Osteocyte (in vitro differentiated cells): ENCODE measurements around the gene ZNF750. TPM values are rescaled to one million over a fixed set of nuclear protein-coding genes. Genes with fewer than 3 reads are reported as not detected.

ENCODE experiments used
- DNase-seq: peaks from one replicate; pipeline ENCODE4 v3.0.0; 2021; ENCODE audit warnings: mixed read lengths; ENCODE audit not compliant: unreplicated experiment; ENCODE audit errors: extremely low spot score
- H3K27ac Mint-ChIP-seq: one replicate; pipeline ENCODE4 v1.8.0; 2021; ENCODE audit warnings: mild to moderate bottlenecking, mixed read lengths; ENCODE audit not compliant: unreplicated experiment
- H3K27me3 Mint-ChIP-seq: one replicate; pipeline ENCODE4 v1.8.0; 2021; ENCODE audit warnings: mixed read lengths; ENCODE audit not compliant: unreplicated experiment
- H3K36me3 Mint-ChIP-seq: one replicate; pipeline ENCODE4 v1.8.0; 2021; ENCODE audit warnings: mixed read lengths; ENCODE audit not compliant: unreplicated experiment
- H3K4me1 Mint-ChIP-seq: one replicate; pipeline ENCODE4 v1.8.0; 2021; ENCODE audit warnings: mixed read lengths; ENCODE audit not compliant: unreplicated experiment
- H3K4me3 Mint-ChIP-seq: one replicate; pipeline ENCODE4 v1.8.0; 2021; ENCODE audit warnings: mild to moderate bottlenecking, moderate library complexity, mixed read lengths; ENCODE audit not compliant: unreplicated experiment
- H3K9me3 Mint-ChIP-seq: one replicate; pipeline ENCODE4 v1.8.0; 2021; ENCODE audit warnings: mixed read lengths; ENCODE audit not compliant: unreplicated experiment
- total RNA-seq: library from RNA; stranded (reverse); gene quantifications from 2 replicates; pipeline ENCODE4 v1.2.1, GENCODE V29; 2021
- TF ChIP-seq, protein P1 (sequence below): fragments of 200-600 bp; sonication (generic); IDR thresholded peaks from 2 replicates; pipeline ENCODE4 v1.5.0; 2021; ENCODE audit warnings: antibody characterized with exemption, mild to moderate bottlenecking, moderate library complexity

The ZNF750 gene
- total RNA-seq, 1 donor from 2014 or later, result not detected

DNA sequence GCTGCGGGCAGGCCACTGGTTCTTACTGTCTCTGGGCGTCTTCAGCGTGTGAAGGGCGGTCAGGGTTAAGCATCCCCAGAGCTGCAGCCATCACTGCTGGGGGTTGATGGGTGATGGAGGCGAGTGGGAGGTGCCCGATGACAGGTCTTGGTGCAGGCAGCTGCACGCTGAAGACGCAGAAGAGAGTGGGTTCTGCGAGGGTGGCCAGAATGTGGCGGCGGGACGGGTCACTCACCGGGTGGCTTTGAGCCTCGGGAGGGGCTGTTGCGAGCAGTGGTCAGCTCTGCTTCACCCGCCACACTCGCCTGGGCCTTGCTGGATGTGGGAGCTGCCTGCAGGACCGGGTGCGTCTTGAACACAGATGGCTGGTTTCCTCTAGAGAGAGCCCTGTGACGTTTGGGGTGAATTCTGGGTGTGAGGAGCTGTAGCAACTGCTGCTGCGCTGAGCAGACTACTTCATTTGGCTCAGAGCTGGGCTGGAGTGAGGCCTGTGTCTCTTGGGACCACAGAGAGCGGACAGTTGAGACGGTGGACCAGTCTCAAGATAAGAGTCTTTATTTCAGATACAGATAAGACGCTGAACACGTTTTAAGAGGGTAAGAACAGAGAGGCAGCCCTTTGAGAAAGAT lies 44.6 kb upstream of the ZNF750 start:
- Mint-ChIP-seq H3K9me3 (no peaks in the 10 kb centered on the region), H3K4me3 (no peak overlapping the region), H3K27ac (no peak overlapping the region), H3K4me1 (peaks cover 42% of the 10 kb centered on the region), H3K27me3 (no peaks in the 10 kb centered on the region), H3K36me3 (peaks cover 6% of the 10 kb centered on the region)
- no peak for DNase-seq
- TF ChIP-seq, protein P1, sequence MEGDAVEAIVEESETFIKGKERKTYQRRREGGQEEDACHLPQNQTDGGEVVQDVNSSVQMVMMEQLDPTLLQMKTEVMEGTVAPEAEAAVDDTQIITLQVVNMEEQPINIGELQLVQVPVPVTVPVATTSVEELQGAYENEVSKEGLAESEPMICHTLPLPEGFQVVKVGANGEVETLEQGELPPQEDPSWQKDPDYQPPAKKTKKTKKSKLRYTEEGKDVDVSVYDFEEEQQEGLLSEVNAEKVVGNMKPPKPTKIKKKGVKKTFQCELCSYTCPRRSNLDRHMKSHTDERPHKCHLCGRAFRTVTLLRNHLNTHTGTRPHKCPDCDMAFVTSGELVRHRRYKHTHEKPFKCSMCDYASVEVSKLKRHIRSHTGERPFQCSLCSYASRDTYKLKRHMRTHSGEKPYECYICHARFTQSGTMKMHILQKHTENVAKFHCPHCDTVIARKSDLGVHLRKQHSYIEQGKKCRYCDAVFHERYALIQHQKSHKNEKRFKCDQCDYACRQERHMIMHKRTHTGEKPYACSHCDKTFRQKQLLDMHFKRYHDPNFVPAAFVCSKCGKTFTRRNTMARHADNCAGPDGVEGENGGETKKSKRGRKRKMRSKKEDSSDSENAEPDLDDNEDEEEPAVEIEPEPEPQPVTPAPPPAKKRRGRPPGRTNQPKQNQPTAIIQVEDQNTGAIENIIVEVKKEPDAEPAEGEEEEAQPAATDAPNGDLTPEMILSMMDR, result no peak

DNA sequence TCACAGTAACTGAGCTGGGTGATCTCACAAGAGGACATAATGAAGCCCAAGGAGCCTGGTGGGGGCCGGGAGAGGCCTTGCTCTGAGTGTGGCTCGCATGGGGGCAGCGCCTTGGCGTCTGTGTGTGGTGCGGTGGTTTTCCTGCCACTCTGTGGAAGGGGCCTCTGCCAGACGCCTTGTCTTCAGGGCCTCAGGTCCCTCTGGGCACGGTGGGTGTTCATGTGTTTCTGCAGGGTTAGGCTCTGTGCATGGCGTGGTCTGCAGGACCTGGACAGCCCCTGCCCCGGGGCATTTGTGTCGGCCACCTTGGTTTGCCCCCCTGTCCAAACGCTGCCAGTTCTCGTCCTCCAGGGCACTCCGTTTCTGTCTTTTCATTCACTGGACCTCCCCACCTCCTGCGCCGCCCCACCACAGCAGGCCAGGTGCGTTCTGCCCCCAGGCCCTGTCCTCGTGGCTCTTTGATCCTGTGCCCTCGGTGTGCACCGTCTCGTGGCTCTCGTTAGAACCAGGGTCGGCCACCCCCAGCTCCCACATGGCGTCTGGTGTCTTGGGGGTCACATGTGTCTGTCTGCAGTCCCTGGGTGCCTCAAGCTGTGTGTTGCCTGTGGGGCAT lies 43.7 kb upstream of the ZNF750 start:
- H3K27me3 Mint-ChIP-seq, result no peaks in the 10 kb centered on the region
- peaks cover 9% of the 10 kb centered on the region for H3K36me3 Mint-ChIP-seq
- no peak for DNase-seq
- peaks cover 42% of the 10 kb centered on the region for H3K4me1 Mint-ChIP-seq
- TF ChIP-seq, protein P1, result no peak
- H3K27ac Mint-ChIP-seq, result no peak overlapping the region
- no peak overlapping the region for H3K4me3 Mint-ChIP-seq
- no peaks in the 10 kb centered on the region for H3K9me3 Mint-ChIP-seq

DNA sequence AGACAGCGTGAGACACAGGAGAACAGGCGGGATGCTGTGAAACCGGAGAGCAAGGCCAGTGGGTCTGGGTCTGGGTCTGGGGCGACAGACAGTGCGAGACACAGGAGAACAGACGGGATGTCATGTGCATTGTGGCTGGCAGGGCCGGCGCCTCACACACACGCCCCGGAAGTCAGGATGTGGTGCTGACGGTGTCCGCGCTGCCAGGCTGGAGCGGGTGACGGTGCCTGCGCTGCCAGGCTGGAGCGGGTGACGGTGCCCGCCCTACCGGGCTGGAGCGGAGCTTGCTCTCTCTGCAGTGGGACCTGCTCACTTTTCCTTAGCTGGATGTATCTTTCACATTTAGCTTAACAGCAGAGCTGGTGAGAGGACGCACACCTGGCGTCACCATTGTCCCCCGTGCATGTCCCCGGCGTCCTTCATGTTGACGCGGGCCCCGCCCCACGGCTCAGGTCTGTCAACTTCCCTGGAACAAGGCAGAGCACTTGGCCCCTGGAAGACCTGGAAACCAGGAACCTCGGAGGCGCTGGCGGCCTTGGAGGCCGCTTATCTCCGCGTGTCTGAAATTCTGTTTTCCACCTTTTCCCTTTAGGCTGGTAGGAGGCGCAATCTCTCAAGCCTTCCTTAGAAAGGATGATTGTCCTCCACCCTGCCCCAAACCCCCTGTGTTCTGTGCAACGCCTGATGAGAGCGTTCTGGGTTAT lies 43.0 kb upstream of the ZNF750 start:
- no peak for DNase-seq
- Mint-ChIP-seq H3K4me3 (no peak overlapping the region), H3K9me3 (no peaks in the 10 kb centered on the region), H3K4me1 (peaks cover 39% of the 10 kb centered on the region), H3K27ac (no peak overlapping the region), H3K27me3 (no peaks in the 10 kb centered on the region), H3K36me3 (peaks cover 8% of the 10 kb centered on the region)
- TF ChIP-seq, protein P1, result no peak

DNA sequence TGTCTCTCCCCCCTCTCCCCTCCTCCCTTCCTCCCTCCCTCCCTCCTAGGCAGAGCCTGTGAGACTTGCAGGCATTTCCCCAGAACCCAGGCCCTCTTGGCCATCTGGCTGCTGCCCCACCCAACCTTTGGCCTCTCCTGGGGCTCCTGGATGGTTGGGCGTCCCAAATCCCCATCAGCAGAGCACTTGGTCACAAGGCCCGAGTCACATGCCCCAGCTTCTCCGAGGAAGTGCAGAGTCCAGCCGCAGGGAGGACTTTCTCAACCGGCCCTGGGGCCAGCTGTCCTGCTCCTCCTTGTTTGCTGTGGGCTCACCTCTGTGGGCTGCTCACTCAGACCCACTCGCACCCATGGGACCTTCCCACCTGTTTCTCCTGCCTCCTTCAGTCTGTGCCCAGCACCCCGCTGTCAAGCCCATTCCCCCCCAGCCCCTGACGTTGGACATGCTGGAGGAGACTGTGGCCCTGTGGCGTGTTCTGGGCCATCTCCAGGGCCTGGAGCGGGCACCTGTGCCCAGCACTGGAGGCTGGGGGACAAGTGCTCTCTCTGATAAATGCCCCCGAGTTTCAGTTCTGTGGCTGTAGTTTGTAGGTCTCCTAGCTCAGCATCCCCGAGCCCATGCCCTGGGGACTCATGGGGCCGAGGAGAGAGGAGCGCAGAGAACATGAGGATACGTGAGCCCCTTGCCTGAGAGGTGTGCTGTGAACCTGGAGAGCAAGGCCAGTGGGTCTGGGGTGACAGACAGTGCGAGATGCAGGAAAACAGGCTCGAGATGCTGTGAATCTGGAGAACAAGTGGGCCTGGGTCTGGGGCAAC lies 42.3 kb upstream of the ZNF750 start:
- TF ChIP-seq, protein P1, result no peak
- Mint-ChIP-seq H3K36me3 (peaks cover 7% of the 10 kb centered on the region), H3K27ac (peak overlapping the region; percentile 60), H3K4me3 (no peak overlapping the region), H3K27me3 (no peaks in the 10 kb centered on the region), H3K4me1 (peaks cover 37% of the 10 kb centered on the region), H3K9me3 (no peaks in the 10 kb centered on the region)
- DNase-seq, result no peak
